PFSK-1 (cell line): ENCODE data around the gene RBM34.

Source experiments
- FOXP2 ChIP-seq: optimal IDR thresholded peaks from 2 replicates; pipeline ENCODE3; 2011; ENCODE audit warnings: borderline replicate concordance, control low read depth, inconsistent platforms; ENCODE audit not compliant: insufficient read depth; ENCODE audit errors: extremely low read length, extremely low read depth
- POLR2AphosphoS5 ChIP-seq: IDR thresholded peaks from 2 replicates; pipeline ENCODE4 v1.6.1; 2012; ENCODE audit warnings: low read depth, mild to moderate bottlenecking, control low read depth, low read length, moderate library complexity
- REST ChIP-seq, 2 experiments: IDR thresholded peaks; 2 replicates each; pipeline versions ENCODE4 v1.6.1 to v1.8.0; 2011 to 2012; ENCODE audit warnings: low read depth in 2 of 2, low read length in 2 of 2, control low read depth in 1 of 2, inconsistent platforms in 1 of 2, mild to moderate bottlenecking in 1 of 2, moderate library complexity in 1 of 2; ENCODE audit not compliant: insufficient read depth in 1 of 2
- SIN3A ChIP-seq: IDR thresholded peaks from 2 replicates; pipeline ENCODE4 v1.6.1; 2012; ENCODE audit warnings: mild to moderate bottlenecking, low read length, moderate library complexity, borderline replicate concordance; ENCODE audit not compliant: insufficient read depth
- TAF1 ChIP-seq: IDR thresholded peaks from 2 replicates; pipeline ENCODE4 v1.6.1; 2012; ENCODE audit warnings: low read length, control low read depth, borderline replicate concordance; ENCODE audit not compliant: insufficient read depth

The RBM34 gene

GRCh38 chr1:235127732-235128455 lies 33.2 kb downstream of the RBM34 start:
- TF ChIP-seq FOXP2 (no peak), SIN3A (no peak), REST (IDR thresholded peaks at IDR 0.05; ENCODE audit: insufficient read depth in 1 of 2, low read depth in 2 of 2, low read length in 2 of 2) (no peak), TAF1 (no peak), POLR2AphosphoS5 (no peak)

- TF ChIP-seq TAF1, result no peak
- TF ChIP-seq POLR2AphosphoS5, result no peak
- no peak for TF ChIP-seq REST (IDR thresholded peaks at IDR 0.05; ENCODE audit: insufficient read depth in 1 of 2, low read depth in 2 of 2, low read length in 2 of 2)
- TF ChIP-seq FOXP2, result no peak
- TF ChIP-seq SIN3A, result no peak
Observed at GRCh38 chr1:235127203-235127602, 33.8 kb downstream of the RBM34 start.

GRCh38 chr1:235124665-235125064 lies 36.4 kb downstream of the RBM34 start:
- TF ChIP-seq POLR2AphosphoS5 (no peak), REST (IDR thresholded peaks at IDR 0.05; ENCODE audit: insufficient read depth in 1 of 2, low read depth in 2 of 2, low read length in 2 of 2) (no peak)

GRCh38 chr1:235124111-235124510 lies 36.9 kb downstream of the RBM34 start:
- no peak for TF ChIP-seq SIN3A
- no peak for TF ChIP-seq POLR2AphosphoS5
- no peak for TF ChIP-seq FOXP2
- TF ChIP-seq REST (IDR thresholded peaks at IDR 0.05; ENCODE audit: insufficient read depth in 1 of 2, low read depth in 2 of 2, low read length in 2 of 2), result no peak
- TF ChIP-seq TAF1, result no peak

- TF ChIP-seq FOXP2, result no peak
- TF ChIP-seq TAF1, result no peak
Observed at GRCh38 chr1:235122348-235122747, 38.7 kb downstream of the RBM34 start.
